BE2C (cell line): ENCODE data around the gene TMEM203.

ENCODE experiments used
- DNase-seq: peaks from one replicate; pipeline ENCODE4 v3.0.0-alpha.2; 2020
- H3K27me3 ChIP-seq: fragments of 250-450 bp; sonication (Bioruptor Pico); 2 replicates; pipeline ENCODE4 v1.5.1; 2020; ENCODE audit warnings: mild to moderate bottlenecking
- H3K36me3 ChIP-seq: fragments of 250-450 bp; sonication (Bioruptor Pico); 2 replicates; pipeline ENCODE4 v1.5.1; 2020; ENCODE audit warnings: mild to moderate bottlenecking
- H3K4me1 ChIP-seq: fragments of 250-450 bp; sonication (Bioruptor Pico); 2 replicates; pipeline ENCODE4 v1.5.1; 2020
- H3K4me3 ChIP-seq: 2 replicates; pipeline ENCODE4 v1.5.1; 2011; ENCODE audit warnings: low read depth, low read length
- H3K9me3 ChIP-seq: fragments of 250-450 bp; sonication (Bioruptor Pico); 2 replicates; pipeline ENCODE4 v1.5.1; 2020
- TF ChIP-seq, protein P1 (sequence below): IDR thresholded peaks from 2 replicates; pipeline ENCODE4 v1.5.1; 2012; ENCODE audit warnings: mild to moderate bottlenecking, low read depth, low read length

The TMEM203 gene

GRCh38 chr9:137182836-137183235 lies 22.6 kb downstream of the TMEM203 start:
- H3K36me3 ChIP-seq: peaks cover 29% of the 10 kb centered on the region
- H3K9me3 ChIP-seq: no peaks in the 10 kb centered on the region
- no peak overlapping the region for H3K4me3 ChIP-seq
- no peak for DNase-seq
- H3K4me1 ChIP-seq: no peaks in the 10 kb centered on the region
- H3K27me3 ChIP-seq: no peaks in the 10 kb centered on the region
- TF ChIP-seq, protein P1, sequence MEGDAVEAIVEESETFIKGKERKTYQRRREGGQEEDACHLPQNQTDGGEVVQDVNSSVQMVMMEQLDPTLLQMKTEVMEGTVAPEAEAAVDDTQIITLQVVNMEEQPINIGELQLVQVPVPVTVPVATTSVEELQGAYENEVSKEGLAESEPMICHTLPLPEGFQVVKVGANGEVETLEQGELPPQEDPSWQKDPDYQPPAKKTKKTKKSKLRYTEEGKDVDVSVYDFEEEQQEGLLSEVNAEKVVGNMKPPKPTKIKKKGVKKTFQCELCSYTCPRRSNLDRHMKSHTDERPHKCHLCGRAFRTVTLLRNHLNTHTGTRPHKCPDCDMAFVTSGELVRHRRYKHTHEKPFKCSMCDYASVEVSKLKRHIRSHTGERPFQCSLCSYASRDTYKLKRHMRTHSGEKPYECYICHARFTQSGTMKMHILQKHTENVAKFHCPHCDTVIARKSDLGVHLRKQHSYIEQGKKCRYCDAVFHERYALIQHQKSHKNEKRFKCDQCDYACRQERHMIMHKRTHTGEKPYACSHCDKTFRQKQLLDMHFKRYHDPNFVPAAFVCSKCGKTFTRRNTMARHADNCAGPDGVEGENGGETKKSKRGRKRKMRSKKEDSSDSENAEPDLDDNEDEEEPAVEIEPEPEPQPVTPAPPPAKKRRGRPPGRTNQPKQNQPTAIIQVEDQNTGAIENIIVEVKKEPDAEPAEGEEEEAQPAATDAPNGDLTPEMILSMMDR: no peak

DNA sequence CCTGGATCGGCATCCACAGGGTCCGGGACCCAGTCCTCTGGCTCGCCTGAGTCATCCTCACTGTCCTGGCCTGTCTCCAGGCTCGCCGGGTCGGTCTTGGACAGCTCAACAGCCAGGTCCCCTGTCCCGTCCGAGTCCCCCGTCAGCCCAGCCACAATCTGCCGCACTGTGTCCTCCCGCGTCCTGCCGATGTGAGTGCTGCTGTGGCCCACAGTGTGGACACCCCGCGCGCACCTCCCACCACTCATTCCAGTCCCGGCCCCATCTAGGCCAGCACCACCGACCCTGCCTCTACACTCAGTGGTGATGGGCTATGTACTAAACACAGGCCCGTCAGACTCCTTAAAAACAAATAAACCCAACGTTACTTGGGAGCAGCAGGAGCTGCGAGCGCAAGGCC lies 23.8 kb downstream of the TMEM203 start:
- Histone ChIP-seq H3K4me1 (no peaks in the 10 kb centered on the region), H3K36me3 (peaks cover 29% of the 10 kb centered on the region), H3K9me3 (no peaks in the 10 kb centered on the region), H3K4me3 (no peak overlapping the region), H3K27me3 (no peaks in the 10 kb centered on the region)
- DNase-seq: no peak
- TF ChIP-seq, protein P1: no peak

DNA sequence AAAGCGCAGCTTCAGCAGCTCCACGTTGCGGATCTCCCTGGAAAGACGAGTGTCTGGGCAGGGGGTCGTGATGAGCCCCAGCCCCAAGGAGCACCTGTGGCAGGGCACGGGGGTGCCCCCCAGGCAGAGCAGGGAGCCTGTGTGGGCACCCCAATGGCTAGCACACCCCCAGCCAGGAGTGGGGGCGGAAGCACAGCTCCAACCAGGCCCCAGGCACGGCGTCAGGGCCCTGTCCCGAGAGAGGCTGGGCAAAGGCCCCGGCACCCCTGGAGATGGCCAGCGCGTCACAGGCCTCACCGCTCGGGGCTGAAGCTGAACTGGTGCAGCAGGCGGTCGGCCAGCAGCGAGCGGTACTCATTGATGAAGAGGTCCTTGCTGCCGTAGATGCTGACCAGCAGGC lies 25.0 kb downstream of the TMEM203 start:
- H3K36me3 ChIP-seq: peaks cover 29% of the 10 kb centered on the region
- H3K27me3 ChIP-seq: no peaks in the 10 kb centered on the region
- H3K4me1 ChIP-seq: no peaks in the 10 kb centered on the region
- TF ChIP-seq, protein P1: no peak
- DNase-seq: no peak
- no peak overlapping the region for H3K4me3 ChIP-seq
- no peaks in the 10 kb centered on the region for H3K9me3 ChIP-seq

- no peak for DNase-seq
- Histone ChIP-seq H3K4me3 (no peak overlapping the region), H3K27me3 (peaks cover 4% of the 10 kb centered on the region; the same call in 1 of the 2 replicates), H3K36me3 (peaks cover 29% of the 10 kb centered on the region), H3K4me1 (no peaks in the 10 kb centered on the region), H3K9me3 (no peaks in the 10 kb centered on the region)
- TF ChIP-seq, protein P1: no peak
These were observed 25.7 kb downstream of the TMEM203 start for GRCh38 chr9:137179761-137180160.

DNA sequence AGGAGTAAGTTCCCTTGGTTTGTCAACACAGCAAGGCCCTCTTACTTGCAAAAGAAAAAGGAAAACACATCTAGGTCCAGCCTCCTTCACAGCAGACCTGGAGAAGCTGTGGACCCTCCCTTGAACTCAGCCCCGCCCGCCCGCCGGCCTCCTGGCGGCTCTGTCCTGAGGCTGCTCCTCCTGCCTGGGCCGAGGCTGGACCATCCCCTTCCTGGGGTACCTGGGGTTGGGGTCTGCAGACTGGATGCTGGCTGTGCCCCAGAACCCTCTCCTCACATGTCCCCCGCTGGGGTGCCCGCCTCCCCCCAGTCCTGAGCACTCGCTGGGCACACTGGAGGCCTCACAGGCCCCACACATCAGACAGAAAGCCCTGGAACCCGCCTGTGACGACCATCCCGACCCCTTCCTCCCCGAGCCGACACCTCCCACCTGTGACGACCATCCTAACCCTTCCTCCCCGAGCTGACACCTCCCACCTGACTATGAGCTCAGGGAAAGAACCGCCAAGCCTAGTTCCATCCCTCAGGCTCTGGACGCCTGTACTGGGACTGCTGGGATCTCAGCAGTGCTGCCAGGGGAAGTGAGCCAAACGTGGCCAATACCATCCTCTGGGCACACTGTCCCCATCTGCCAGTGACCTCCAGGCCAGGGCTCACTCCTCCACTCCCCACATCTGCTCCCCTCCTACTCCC lies 26.4 kb downstream of the TMEM203 start:
- DNase-seq: no peak
- H3K4me3 ChIP-seq: no peak overlapping the region
- H3K36me3 ChIP-seq: peaks cover 29% of the 10 kb centered on the region
- TF ChIP-seq, protein P1: no peak
- peaks cover 6% of the 10 kb centered on the region; the same call in 1 of the 2 replicates for H3K27me3 ChIP-seq
- H3K9me3 ChIP-seq: no peaks in the 10 kb centered on the region
- no peaks in the 10 kb centered on the region; the same call in 1 of the 2 replicates for H3K4me1 ChIP-seq

GRCh38 chr9:137178201-137178938 lies 27.1 kb downstream of the TMEM203 start:
- no peak for DNase-seq
- H3K4me1 ChIP-seq: peaks cover 3% of the 10 kb centered on the region
- no peaks in the 10 kb centered on the region for H3K9me3 ChIP-seq
- TF ChIP-seq, protein P1: no peak
- H3K4me3 ChIP-seq: no peak overlapping the region
- H3K27me3 ChIP-seq: peaks cover 7% of the 10 kb centered on the region; the same call in 1 of the 2 replicates
- H3K36me3 ChIP-seq: peaks cover 24% of the 10 kb centered on the region
